DMS 273 (cell line): Measurements from ENCODE around the gene LILRB5.
"Not testable (repeated sequence)": the region's sequence is repeated elsewhere in the genome, so short reads cannot be mapped to it uniquely, and the experiment has no call there.

ENCODE experiments used
- DNase-seq: peaks from one replicate; lab custom pipeline; 2025; ENCODE audit not compliant: unreplicated experiment; lab: John Stamatoyannopoulos, UW

LILRB5 gene

GRCh38 chr19:54217517-54218247, 39.4 kb downstream of the LILRB5 start:
- DNase-seq: not testable (repeated sequence)

- DNase-seq: no peak
Measured at GRCh38 chr19:54216869-54217268, 40.2 kb downstream of the LILRB5 start.

GRCh38 chr19:54214734-54215133, 42.3 kb downstream of the LILRB5 start:
- DNase-seq: not testable (repeated sequence)

- DNase-seq: not testable (repeated sequence)
Measured at GRCh38 chr19:54214217-54214616, 42.9 kb downstream of the LILRB5 start.

GRCh38 chr19:54211235-54211634, 45.8 kb downstream of the LILRB5 start:
- DNase-seq: no peak

- peak; percentile 96 for DNase-seq
Measured at GRCh38 chr19:54209811-54210494, 47.1 kb downstream of the LILRB5 start.

GRCh38 chr19:54209058-54209810, 47.8 kb downstream of the LILRB5 start:
- peak; percentile 75 for DNase-seq

- peak; percentile 84 for DNase-seq
Measured at GRCh38 chr19:54208784-54209057, 48.4 kb downstream of the LILRB5 start.

GRCh38 chr19:54207983-54208783, 48.9 kb downstream of the LILRB5 start:
- peak; percentile 85 for DNase-seq

- no peak for DNase-seq
Measured at GRCh38 chr19:54207676-54207982, 49.4 kb downstream of the LILRB5 start.

- not testable (repeated sequence) for DNase-seq
Measured at GRCh38 chr19:54207193-54207592, 49.9 kb downstream of the LILRB5 start.

- peak; percentile 31 for DNase-seq
Measured at GRCh38 chr19:54206831-54207177, 50.3 kb downstream of the LILRB5 start.

GRCh38 chr19:54206030-54206830, 50.8 kb downstream of the LILRB5 start:
- no peak for DNase-seq

- DNase-seq: no peak
Measured at GRCh38 chr19:54204767-54205468, 52.2 kb downstream of the LILRB5 start.

- peak; percentile 21 for DNase-seq
Measured at GRCh38 chr19:54203151-54203611, 53.9 kb downstream of the LILRB5 start.

GRCh38 chr19:54201980-54202379, 55.1 kb downstream of the LILRB5 start:
- DNase-seq: no peak

- no peak for DNase-seq
Measured at GRCh38 chr19:54201172-54201701, 55.8 kb downstream of the LILRB5 start.
